Endodermal cell (in vitro differentiated cells): ENCODE data around the gene TRRAP. TPM values are rescaled to one million over a fixed set of nuclear protein-coding genes. Genes with fewer than 3 reads are reported as not detected.

ENCODE experiments used
- DNase-seq: peaks from one replicate; pipeline ENCODE4 v3.0.0-alpha.2; 2017
- H3K27ac ChIP-seq: 2 replicates; pipeline ENCODE4 v1.5.1; 2013; ENCODE audit warnings: mild to moderate bottlenecking, low read depth, low read length, moderate library complexity
- H3K27me3 ChIP-seq: 2 replicates; pipeline ENCODE4 v1.6.1; 2013; ENCODE audit warnings: mild to moderate bottlenecking, low read length, moderate library complexity; ENCODE audit not compliant: insufficient read depth, control insufficient read depth, poor library complexity, severe bottlenecking
- H3K36me3 ChIP-seq: 2 replicates; pipeline ENCODE4 v1.7.0; 2013; ENCODE audit warnings: mild to moderate bottlenecking, low read length, moderate library complexity; ENCODE audit not compliant: control insufficient read depth, insufficient read depth
- H3K4me1 ChIP-seq: one replicate; pipeline ENCODE4 v1.7.0; 2013; ENCODE audit warnings: low read length; ENCODE audit not compliant: control insufficient read depth, insufficient read depth
- H3K4me3 ChIP-seq: 2 replicates; pipeline ENCODE4 v1.5.1; 2013; ENCODE audit warnings: mild to moderate bottlenecking, low read length, moderate library complexity
- H3K9ac ChIP-seq: 2 replicates; pipeline ENCODE4 v1.6.1; 2013; ENCODE audit warnings: mild to moderate bottlenecking, low read length, moderate library complexity; ENCODE audit not compliant: poor library complexity, severe bottlenecking; ENCODE audit errors: extremely low read depth
- H3K9me3 ChIP-seq: 2 replicates; pipeline ENCODE4 v1.6.1; 2013; ENCODE audit warnings: mild to moderate bottlenecking, low read length, moderate library complexity; ENCODE audit not compliant: control insufficient read depth
- H3K27ac Mint-ChIP-seq: 2 replicates; pipeline ENCODE4 v1.8.0; 2020; ENCODE audit warnings: mixed read lengths
- H3K27me3 Mint-ChIP-seq: 2 replicates; pipeline ENCODE4 v1.8.0; 2021; ENCODE audit warnings: mild to moderate bottlenecking, mixed read lengths; ENCODE audit not compliant: insufficient read depth
- H3K36me3 Mint-ChIP-seq: 2 replicates; pipeline ENCODE4 v1.8.0; 2020; ENCODE audit warnings: low read depth, mixed read lengths
- H3K4me1 Mint-ChIP-seq: 2 replicates; pipeline ENCODE4 v1.8.0; 2020; ENCODE audit warnings: mixed read lengths
- H3K4me3 Mint-ChIP-seq: 2 replicates; pipeline ENCODE4 v1.8.0; 2020; ENCODE audit warnings: mild to moderate bottlenecking, moderate library complexity, mixed read lengths
- H3K9me3 Mint-ChIP-seq: 2 replicates; pipeline ENCODE4 v1.8.0; 2020; ENCODE audit warnings: mild to moderate bottlenecking, mixed read lengths
- WGBS, 2 experiments: methylation state at CpG; one replicate each; pipeline versions ENCODE4 v1.1.5 to v1.1.7; 2013; ENCODE audit warnings: missing lambda C conversion rate in 2 of 2, mixed read lengths in 1 of 2; ENCODE audit not compliant: insufficient coverage in 1 of 2, insufficient read length in 1 of 2; 5-methylcytosine and 5-hydroxymethylcytosine counted together
- total RNA-seq, 2 donors: library from RNA; stranded (reverse); fragmentation: NEBNext Ultra II Directional in 1 of 2; extraction: Animal tissue kit (Norgen Biotek cat#: 25700) in 1 of 2; gene quantifications; 2 replicates in 1 of 2; 3 replicates in 1 of 2; pipeline ENCODE4 v1.2.1, GENCODE V29; 2021
- TF ChIP-seq, protein P1 (sequence below): fragments of 200-600 bp; sonication (generic); conservative IDR thresholded peaks from 2 replicates; pipeline ENCODE4 v1.5.0; 2021; ENCODE audit warnings: antibody characterized with exemption, mild to moderate bottlenecking

Gene TRRAP
- total RNA-seq, 2 donors from 2014 or later: 64.3 to 68.8 TPM

DNA sequence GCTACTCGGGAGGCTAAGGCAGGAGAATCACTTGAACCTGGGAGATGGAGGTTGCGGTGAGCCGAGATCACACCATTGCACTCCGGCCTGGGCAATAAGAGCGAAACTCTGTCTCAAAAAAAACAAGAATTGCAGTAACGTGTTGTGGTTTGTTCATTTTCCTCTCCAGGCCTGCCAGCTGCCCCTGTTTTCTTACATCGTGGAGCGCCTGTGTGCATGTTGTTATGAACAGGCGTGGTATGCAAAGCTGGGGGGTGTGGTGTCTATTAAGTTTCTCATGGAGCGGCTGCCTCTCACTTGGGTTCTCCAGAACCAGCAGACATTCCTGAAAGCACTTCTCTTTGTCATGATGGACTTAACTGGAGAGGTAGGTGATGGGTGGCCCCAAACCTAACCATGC is 52.1 kb downstream of the TRRAP start:
- no peak for DNase-seq
- peaks cover 79% of the 10 kb centered on the region for H3K36me3 Mint-ChIP-seq
- Histone ChIP-seq H3K9me3 (no peaks in the 10 kb centered on the region), H3K27ac (no peak overlapping the region), H3K9ac (no peak overlapping the region), H3K36me3 (peaks cover 90% of the 10 kb centered on the region), H3K4me3 (no peak overlapping the region), H3K27me3 (no peaks in the 10 kb centered on the region), H3K4me1 (no peaks in the 10 kb centered on the region)
- no peak overlapping the region for H3K27ac Mint-ChIP-seq
- TF ChIP-seq, protein P1, sequence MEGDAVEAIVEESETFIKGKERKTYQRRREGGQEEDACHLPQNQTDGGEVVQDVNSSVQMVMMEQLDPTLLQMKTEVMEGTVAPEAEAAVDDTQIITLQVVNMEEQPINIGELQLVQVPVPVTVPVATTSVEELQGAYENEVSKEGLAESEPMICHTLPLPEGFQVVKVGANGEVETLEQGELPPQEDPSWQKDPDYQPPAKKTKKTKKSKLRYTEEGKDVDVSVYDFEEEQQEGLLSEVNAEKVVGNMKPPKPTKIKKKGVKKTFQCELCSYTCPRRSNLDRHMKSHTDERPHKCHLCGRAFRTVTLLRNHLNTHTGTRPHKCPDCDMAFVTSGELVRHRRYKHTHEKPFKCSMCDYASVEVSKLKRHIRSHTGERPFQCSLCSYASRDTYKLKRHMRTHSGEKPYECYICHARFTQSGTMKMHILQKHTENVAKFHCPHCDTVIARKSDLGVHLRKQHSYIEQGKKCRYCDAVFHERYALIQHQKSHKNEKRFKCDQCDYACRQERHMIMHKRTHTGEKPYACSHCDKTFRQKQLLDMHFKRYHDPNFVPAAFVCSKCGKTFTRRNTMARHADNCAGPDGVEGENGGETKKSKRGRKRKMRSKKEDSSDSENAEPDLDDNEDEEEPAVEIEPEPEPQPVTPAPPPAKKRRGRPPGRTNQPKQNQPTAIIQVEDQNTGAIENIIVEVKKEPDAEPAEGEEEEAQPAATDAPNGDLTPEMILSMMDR: no peak
- no peaks in the 10 kb centered on the region for H3K27me3 Mint-ChIP-seq
- WGBS, 2 experiments: 91 to 97% methylated on average over 9 to 10 of the region's 10 CpGs
- no peak overlapping the region for H3K4me3 Mint-ChIP-seq
- no peaks in the 10 kb centered on the region for H3K9me3 Mint-ChIP-seq
- H3K4me1 Mint-ChIP-seq: peaks cover 5% of the 10 kb centered on the region

DNA sequence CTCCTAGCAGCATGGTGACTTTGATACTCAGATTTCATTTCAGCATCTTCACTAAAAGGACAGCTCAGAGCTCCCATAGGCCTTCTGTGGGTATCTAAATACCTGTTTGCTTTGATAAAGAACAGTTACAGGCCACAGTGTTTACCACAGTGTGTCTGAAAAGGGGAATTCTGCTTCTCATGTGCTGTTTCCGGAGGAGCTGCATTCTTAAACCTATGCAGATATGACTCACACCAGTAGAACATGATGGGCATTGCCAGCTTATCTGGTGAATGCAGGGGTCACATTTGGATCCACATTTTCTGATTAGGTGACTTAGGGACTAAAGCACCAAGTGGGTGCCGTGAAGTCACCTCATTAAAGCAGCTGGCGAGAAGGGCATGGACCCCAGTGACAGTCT is 52.6 kb downstream of the TRRAP start:
- H3K27ac Mint-ChIP-seq: no peak overlapping the region

DNA sequence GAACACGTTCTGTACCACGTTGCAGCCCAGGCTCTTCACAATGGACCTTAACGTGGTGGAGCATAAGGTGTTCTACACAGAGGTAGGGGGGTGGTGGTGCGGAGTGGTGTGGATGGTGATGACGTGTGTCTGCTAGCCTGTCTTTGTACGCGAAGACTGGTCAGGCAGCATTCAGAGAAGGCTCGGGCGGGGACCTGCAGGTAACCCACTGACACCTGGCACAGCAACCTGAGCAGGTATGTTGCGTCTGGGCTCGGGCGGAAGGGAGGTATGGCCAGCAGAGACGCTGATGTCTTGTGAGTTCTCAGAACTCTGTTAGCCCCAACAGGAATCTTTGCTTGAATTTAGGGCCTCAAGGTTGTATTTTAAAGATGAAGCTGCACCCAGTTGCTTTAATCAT is 55.0 kb downstream of the TRRAP start:
- Histone ChIP-seq H3K4me3 (no peak overlapping the region), H3K27me3 (no peaks in the 10 kb centered on the region), H3K36me3 (peaks cover 92% of the 10 kb centered on the region), H3K9ac (no peak overlapping the region), H3K9me3 (no peaks in the 10 kb centered on the region), H3K27ac (no peak overlapping the region), H3K4me1 (no peaks in the 10 kb centered on the region)
- no peak for DNase-seq
- peaks cover 2% of the 10 kb centered on the region for H3K4me1 Mint-ChIP-seq
- 93 to 98% methylated on average over 5 to 13 of the region's 13 CpGs for WGBS, 2 experiments
- peaks cover 69% of the 10 kb centered on the region for H3K36me3 Mint-ChIP-seq
- no peak overlapping the region for H3K27ac Mint-ChIP-seq
- no peaks in the 10 kb centered on the region for H3K9me3 Mint-ChIP-seq
- H3K4me3 Mint-ChIP-seq: no peak overlapping the region
- H3K27me3 Mint-ChIP-seq: no peaks in the 10 kb centered on the region
- TF ChIP-seq, protein P1: no peak

More for the DNA sequence above, 52.6 kb downstream of the TRRAP start:
- H3K9ac ChIP-seq: no peak overlapping the region
- no peaks in the 10 kb centered on the region for H3K9me3 Mint-ChIP-seq
- no peaks in the 10 kb centered on the region for H3K9me3 ChIP-seq
- H3K27ac ChIP-seq: no peak overlapping the region
- TF ChIP-seq, protein P1: no peak
- H3K4me1 ChIP-seq: no peaks in the 10 kb centered on the region
- H3K36me3 ChIP-seq: peaks cover 90% of the 10 kb centered on the region
- peaks cover 79% of the 10 kb centered on the region for H3K36me3 Mint-ChIP-seq
- H3K4me3 Mint-ChIP-seq: no peak overlapping the region
- no peaks in the 10 kb centered on the region for H3K27me3 ChIP-seq
- DNase-seq: no peak
- H3K4me1 Mint-ChIP-seq: peaks cover 5% of the 10 kb centered on the region
- H3K27me3 Mint-ChIP-seq: no peaks in the 10 kb centered on the region
- H3K4me3 ChIP-seq: no peak overlapping the region
- 93 to 96% methylated on average over 3 of the region's 3 CpGs for WGBS, 2 experiments
